A549 treated with CpdA at 1 μM for 4 hours (cell line): Measurements from ENCODE around the gene PKD2. TPM values are rescaled to one million over a fixed set of nuclear protein-coding genes. Genes with fewer than 3 reads are reported as not detected.

ENCODE experiments used
- total RNA-seq: library from RNA; stranded (reverse); fragments of 200-300 nt; extraction: Qiagen RNA extraction; gene quantifications from 5 replicates; pipeline ENCODE4 v1.2.3, GENCODE V29; 2022; ENCODE audit warnings: low read depth

PKD2 gene
- 16.9 to 28.6 TPM (median 22.7 TPM) in 5 replicates for total RNA-seq

DNA sequence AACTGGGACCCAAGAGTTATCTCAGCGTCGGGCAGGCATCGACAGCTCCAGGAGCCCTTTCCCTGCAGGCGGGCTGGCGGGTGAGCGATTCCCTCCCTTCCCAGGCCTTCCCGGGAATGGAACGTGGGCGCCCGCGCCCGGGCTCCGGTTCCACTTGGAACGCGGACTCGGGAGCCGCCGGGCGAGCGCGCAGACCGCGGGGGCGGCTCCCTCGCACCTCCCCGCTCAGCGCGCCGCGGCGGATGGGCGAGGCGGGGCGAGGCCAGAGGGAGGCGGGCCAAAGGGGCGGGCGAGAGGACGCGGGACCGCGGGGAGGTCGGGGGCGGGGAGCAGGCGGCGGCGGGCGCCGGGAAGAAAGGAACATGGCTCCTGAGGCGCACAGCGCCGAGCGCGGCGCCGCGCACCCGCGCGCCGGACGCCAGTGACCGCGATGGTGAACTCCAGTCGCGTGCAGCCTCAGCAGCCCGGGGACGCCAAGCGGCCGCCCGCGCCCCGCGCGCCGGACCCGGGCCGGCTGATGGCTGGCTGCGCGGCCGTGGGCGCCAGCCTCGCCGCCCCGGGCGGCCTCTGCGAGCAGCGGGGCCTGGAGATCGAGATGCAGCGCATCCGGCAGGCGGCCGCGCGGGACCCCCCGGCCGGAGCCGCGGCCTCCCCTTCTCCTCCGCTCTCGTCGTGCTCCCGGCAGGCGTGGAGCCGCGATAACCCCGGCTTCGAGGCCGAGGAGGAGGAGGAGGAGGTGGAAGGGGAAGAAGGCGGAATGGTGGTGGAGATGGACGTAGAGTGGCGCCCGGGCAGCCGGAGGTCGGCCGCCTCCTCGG lies at the start of gene PKD2:
PKD2 (plus strand) TSS at position 332 of the 818 bp plus-strand sequence; CDS start at position 431, 99 bp downstream.

DNA sequence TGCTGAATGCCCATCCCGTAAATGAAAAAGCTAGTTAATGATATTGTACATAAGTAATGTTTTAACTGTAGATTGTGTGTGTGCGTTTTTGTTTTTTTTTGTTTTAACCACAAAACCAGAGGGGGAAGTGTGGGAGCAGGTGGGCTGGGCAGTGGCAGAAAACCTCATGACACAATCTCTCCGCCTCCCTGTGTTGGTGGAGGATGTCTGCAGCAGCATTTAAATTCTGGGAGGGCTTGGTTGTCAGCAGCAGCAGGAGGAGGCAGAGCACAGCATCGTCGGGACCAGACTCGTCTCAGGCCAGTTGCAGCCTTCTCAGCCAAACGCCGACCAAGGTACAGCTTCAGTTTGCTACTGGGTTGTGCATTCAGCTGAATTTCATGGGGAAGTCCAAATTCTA lies 32.0 kb upstream of the PKD2 start, which contains the start of gene SPP1:
SPP1 (plus strand) TSS at position 249 of the 400 bp plus-strand sequence. CDS start 1,182 bp downstream, outside the sequence.

Other genes with a start within 250 kb of the PKD2 start
- not detected in 5 replicates for gene IBSP, start 208.1 kb upstream of the PKD2 start, total RNA-seq
- not detected in 5 replicates for gene MEPE, start 174.7 kb upstream of the PKD2 start, total RNA-seq
- 161 to 207 TPM (median 181 TPM) in 5 replicates for gene SPP1, start 31.9 kb upstream of the PKD2 start, total RNA-seq
- 20.6 to 24.1 TPM (median 21.2 TPM) in 5 replicates for gene ABCG2, start 151.0 kb downstream of the PKD2 start, total RNA-seq